ENCODE data around the gene KRTAP5-4.
"Not testable (repeated sequence)": the region's sequence is repeated elsewhere in the genome, so short reads cannot be mapped to it uniquely, and the experiment has no call there.

Gene KRTAP5-4

GRCh38 chr11:1652771-1653540, 31.0 kb upstream of the KRTAP5-4 start:
- DNase-seq = no peak

- no peak for DNase-seq
Observed at GRCh38 chr11:1652442-1652770, 30.5 kb upstream of the KRTAP5-4 start.

GRCh38 chr11:1652026-1652425, 30.1 kb upstream of the KRTAP5-4 start:
- no peak for DNase-seq

- no peak for DNase-seq
Observed at GRCh38 chr11:1651411-1651980, 29.6 kb upstream of the KRTAP5-4 start.

DNA sequence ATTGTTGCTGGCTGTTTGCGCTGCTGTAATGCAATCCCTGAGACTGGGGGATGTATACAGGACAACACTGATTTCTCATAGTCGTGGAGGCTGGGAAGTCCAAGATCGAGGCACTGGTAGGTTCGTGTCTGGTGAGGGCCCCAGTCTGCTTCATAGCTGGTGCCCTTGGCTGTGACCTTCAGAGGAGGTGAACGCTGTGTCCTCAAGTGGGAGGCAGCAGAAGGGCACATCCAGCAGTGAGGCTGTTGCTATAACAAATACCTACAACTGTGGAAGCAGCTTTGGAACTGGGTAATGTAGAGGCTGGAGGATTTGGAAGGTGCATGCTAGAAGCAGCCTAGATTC, 29.0 kb upstream of the KRTAP5-4 start:
- DNase-seq = no peak

DNA sequence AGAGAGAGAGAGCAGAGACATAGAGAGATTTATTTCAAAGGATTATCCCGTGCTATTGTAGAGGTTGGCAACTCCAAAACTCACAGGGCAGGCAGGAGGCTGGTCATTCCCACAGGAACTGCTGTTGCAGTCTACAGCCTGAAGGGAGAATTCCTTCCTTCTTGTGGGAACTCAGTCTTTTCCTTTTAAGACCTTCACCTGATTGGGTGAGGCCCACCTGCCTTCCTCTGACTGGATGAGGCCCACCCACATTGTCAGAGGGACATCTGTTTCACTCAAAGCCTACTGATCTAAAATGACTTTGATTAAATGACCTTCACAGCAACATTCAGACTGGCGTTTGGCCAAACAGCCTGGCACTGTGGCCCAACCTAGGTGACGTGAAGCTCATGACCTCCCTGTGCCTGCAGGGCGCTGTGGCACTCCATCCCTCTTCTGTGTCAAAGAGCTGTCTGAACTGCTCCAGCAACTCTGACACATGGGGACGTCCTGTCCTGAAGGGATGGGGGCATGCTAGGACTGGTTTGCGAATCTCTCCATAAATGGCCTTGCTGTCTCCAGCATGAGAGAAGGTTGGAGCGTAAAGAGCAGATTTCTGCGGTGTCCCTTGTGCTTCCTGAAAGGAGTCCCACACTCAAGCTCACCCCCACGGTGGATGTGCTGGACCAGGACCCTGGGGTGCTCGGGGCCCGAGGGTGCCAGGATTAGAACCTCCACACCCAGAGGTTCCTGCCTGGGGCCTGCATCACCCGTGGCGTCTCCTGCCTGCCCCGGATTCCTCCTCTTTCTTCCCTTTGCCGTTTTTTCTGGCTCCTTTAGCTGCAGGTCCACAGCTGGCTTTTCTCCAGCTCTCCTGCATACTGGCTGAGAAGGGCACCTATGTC, 28.3 kb upstream of the KRTAP5-4 start:
- no peak for DNase-seq

DNA sequence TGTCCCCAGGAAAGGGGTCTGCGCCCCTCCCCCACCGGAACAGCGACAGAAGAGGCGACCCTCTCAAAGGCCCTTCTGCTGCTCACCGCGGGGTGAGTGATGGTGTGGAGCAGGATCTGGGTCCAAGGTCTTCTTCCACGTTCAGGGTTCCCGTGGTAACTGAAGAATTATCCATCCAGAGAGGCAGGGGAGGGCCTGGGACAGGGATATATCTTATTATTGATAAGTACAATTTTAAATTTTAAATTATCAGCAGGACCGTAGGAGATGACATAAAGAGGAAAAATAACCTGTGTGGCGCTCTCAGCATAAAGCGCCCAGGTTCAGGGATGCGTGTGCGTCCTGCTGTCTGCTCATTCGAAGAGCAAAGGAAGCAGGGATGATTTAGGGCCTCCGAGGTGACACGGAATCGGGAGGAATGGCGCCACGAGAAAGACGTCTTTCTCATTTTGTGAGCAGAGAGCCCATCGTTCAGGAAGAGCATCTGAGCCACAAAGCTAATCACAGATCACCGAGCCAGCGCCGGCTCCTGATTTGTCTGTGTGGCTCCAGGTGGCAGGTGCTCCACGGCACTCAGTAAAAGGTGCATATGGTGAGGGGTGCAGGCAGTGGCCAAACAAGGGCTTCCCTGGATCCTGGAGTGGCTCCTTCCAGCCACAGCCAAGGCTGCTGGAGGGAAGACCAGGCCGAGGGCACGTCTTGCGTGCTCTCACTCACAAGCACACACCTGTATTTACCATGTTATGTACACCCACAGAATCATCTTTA, 26.9 kb upstream of the KRTAP5-4 start:
- DNase-seq = no peak

GRCh38 chr11:1647901-1648652, 26.1 kb upstream of the KRTAP5-4 start:
- DNase-seq = no peak

GRCh38 chr11:1646540-1646939, 24.6 kb upstream of the KRTAP5-4 start:
- not testable (repeated sequence) for DNase-seq

- DNase-seq = no peak
Observed at GRCh38 chr11:1645357-1645821, 23.5 kb upstream of the KRTAP5-4 start.

DNA sequence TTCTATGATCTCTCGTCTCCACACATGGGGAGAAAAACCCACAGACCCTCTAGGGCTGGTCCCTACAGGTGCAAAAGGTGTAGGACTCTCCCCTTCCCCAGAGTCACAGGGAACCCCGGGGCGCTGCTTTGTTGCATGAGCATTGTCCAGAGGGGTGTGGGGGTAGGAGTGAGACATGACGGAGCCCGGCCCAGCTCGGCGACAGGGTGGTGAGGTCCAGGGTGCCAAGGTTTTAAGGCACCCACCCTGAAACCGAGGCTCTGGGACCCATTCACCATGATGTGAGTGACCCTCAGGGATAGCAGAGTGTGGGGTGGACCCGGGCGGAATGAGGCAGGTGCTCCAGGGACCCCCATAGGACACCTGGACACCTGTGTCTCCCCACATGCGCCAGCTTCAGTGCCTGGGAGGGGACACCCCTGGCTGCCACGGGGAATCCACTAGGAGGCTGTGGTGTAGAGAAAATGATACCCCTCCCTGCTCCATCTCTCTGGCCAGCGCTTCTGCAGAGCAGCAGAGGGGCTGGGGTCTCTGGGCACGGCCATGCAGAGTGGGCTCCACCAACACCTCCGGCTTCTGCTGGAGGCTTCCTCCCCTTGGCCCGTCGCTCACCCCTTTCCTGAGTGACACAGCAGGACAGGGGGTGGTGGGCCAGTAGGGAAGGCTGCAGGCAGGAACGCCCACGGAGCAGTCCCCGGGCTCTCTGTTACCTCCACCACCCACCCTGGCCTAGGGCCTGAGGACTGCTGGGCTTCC, 22.8 kb upstream of the KRTAP5-4 start:
- DNase-seq = no peak

DNA sequence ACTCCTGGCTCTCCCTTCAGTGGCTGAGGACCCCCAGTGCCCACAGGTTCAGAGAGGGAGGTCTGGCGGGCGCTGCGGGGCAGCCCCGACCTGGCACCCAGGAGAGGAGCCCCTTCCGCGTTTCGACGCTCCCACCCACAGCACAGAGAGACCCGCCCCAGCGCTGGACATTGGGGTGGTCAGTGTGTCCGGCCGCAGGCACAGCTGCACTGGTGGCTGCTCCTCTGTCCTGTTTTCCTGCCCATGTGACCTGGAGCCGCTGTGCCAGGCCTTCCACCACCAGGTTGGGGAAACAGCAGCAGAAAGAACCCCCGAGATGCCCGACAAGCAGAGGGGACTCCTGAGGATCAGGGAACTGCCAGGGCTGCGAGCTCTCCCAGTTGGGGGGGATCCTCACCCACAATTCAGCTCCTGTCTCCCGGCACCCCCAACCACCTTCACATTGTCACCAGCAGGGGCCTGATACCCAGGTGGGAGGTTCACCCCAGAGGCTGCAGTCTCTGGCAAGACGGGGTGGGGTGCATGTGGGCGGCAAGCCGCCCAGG, 21.3 kb upstream of the KRTAP5-4 start:
- DNase-seq = no peak

- no peak for DNase-seq
Observed at GRCh38 chr11:1642288-1643145, 20.6 kb upstream of the KRTAP5-4 start.

GRCh38 chr11:1641096-1641495, 19.2 kb upstream of the KRTAP5-4 start:
- no peak for DNase-seq

- peak; percentile 15 to 34 for DNase-seq
Observed at GRCh38 chr11:1640076-1640946, 18.4 kb upstream of the KRTAP5-4 start.

DNA sequence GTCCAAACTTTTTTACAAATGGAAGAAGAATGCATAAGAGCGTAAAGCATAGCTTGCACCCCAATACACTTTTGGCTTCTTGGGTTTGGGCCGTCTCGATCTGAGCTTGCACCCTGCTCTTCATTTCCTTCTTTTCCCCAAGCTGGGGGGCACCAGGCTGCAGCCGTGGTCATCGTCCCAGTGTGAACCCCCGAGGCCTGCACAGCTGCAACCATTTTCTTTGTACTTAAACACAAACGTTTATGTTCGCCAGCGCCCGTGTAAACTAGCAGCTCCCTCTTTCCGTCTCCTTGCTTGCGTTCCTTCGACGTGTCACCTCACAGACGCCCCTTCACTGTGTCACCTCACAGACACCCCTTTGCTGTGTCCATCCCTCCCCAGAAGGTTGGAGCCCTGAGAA, 17.7 kb upstream of the KRTAP5-4 start:
- DNase-seq = no peak

GRCh38 chr11:1639102-1639620, 17.2 kb upstream of the KRTAP5-4 start:
- no peak for DNase-seq

DNA sequence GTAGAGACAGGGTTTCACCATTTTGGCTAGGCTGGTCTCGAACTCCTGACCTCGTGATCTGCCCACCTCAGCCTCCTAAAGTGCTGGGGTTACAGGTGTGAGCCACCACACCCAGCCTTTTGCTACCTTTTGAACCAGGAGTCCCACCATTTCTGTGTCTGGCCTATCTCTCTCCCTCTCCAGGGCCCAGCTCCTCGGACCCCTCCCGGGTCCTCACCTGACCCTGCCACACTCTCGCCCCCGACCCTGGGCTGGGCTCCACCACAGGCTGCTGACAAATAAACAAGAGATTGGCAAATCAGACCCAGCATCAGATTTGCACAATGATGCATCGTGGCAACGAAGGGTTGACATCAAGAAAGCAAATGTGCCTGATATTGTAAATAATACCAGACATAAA, 16.4 kb upstream of the KRTAP5-4 start:
- DNase-seq = no peak

GRCh38 chr11:1637628-1638027, 15.7 kb upstream of the KRTAP5-4 start:
- no peak for DNase-seq
